GM23248 (cell line): ENCODE measurements around the gene RORB. TPM values are rescaled to one million over a fixed set of nuclear protein-coding genes. Genes with fewer than 3 reads are reported as not detected.

Source experiments
- DNase-seq: peaks from one replicate; pipeline ENCODE4 v3.0.0-alpha.2; 2015
- H2AFZ ChIP-seq: fragments of 200-600 bp; sonication (generic); 2 replicates; pipeline ENCODE4 v1.6.1; 2016; ENCODE audit warnings: antibody characterized with exemption
- H3F3A ChIP-seq: fragments of 200-600 bp; sonication (generic); 2 replicates; pipeline ENCODE4 v1.6.1; 2016; ENCODE audit warnings: mild to moderate bottlenecking, antibody characterized with exemption, mixed run types; ENCODE audit not compliant: insufficient read depth
- H3K27ac ChIP-seq: fragments of 200-600 bp; sonication (generic); 2 replicates; pipeline ENCODE4 v1.5.1; 2016; ENCODE audit warnings: mild to moderate bottlenecking
- H3K27me3 ChIP-seq: fragments of 200-600 bp; sonication (generic); replicated peaks from 2 replicates; pipeline ENCODE4 v1.6.1; 2016; ENCODE audit warnings: mild to moderate bottlenecking; ENCODE audit not compliant: insufficient read depth
- H3K36me3 ChIP-seq: fragments of 200-600 bp; sonication (generic); 2 replicates; pipeline ENCODE4 v1.6.1; 2016; ENCODE audit warnings: low read depth, mild to moderate bottlenecking
- H3K4me1 ChIP-seq: fragments of 200-600 bp; sonication (generic); 2 replicates; pipeline ENCODE4 v1.6.1; 2016; ENCODE audit warnings: mild to moderate bottlenecking; ENCODE audit not compliant: insufficient read depth
- H3K4me2 ChIP-seq: fragments of 200-600 bp; sonication (generic); one replicate; pipeline ENCODE4 v1.6.1; 2016; ENCODE audit warnings: mild to moderate bottlenecking; ENCODE audit not compliant: unreplicated experiment
- H3K4me3 ChIP-seq: fragments of 200-600 bp; sonication (generic); 2 replicates; pipeline ENCODE4 v1.5.1; 2016; ENCODE audit warnings: mild to moderate bottlenecking
- H3K79me2 ChIP-seq: fragments of 200-600 bp; sonication (generic); 2 replicates; pipeline ENCODE4 v1.6.1; 2016; ENCODE audit warnings: mild to moderate bottlenecking; ENCODE audit not compliant: insufficient read depth
- H3K9ac ChIP-seq: fragments of 200-600 bp; sonication (generic); 2 replicates; pipeline ENCODE4 v1.6.1; 2016; ENCODE audit warnings: mild to moderate bottlenecking
- H3K9me2 ChIP-seq: fragments of 200-600 bp; sonication (generic); 2 replicates; pipeline ENCODE4 v1.6.1; 2016; ENCODE audit warnings: mixed run types, mild to moderate bottlenecking, moderate library complexity; ENCODE audit not compliant: insufficient read depth
- H3K9me3 ChIP-seq: fragments of 200-600 bp; sonication (generic); one replicate; pipeline ENCODE4 v1.6.1; 2017; ENCODE audit warnings: low read depth
- H4K20me1 ChIP-seq: fragments of 200-600 bp; sonication (generic); 2 replicates; pipeline ENCODE4 v1.6.0; 2016; ENCODE audit not compliant: insufficient read depth
- EZH2 ChIP-seq: fragments of 200-600 bp; sonication (generic); IDR thresholded peaks from 2 replicates; pipeline ENCODE4 v1.6.1; 2018; ENCODE audit warnings: antibody characterized with exemption, mild to moderate bottlenecking; ENCODE audit not compliant: insufficient read depth, poor library complexity, severe bottlenecking
- EZH2phosphoT487 ChIP-seq: fragments of 200-600 bp; sonication (generic); IDR thresholded peaks from 2 replicates; pipeline ENCODE4 v1.6.1; 2018; ENCODE audit warnings: antibody characterized with exemption, moderate library complexity, mild to moderate bottlenecking, low read depth; ENCODE audit not compliant: insufficient read depth
- WGBS, 2 experiments: methylation state at CpG; one replicate each; pipeline ENCODE4 v1.1.6; 2015 to 2017; ENCODE audit warnings: low lambda C conversion rate in 2 of 2, low coverage in 1 of 2; ENCODE audit errors: missing lambda C conversion rate in 2 of 2; 5-methylcytosine and 5-hydroxymethylcytosine counted together
- in situ Hi-C: fragments of 300-500 bp; cut with MboI; formaldehyde crosslinking; loops from 2 replicates; pipeline ENCODE4 v1.15.0; 2020
- polyA plus RNA-seq: library from polyadenylated mRNA; unstranded; fragments of >200 nt; fragmentation: Nextera tagmentation; extraction: Ambion mirVana; gene quantifications from 2 replicates; pipeline ENCODE4 v1.2.1, GENCODE V29; 2016
- total RNA-seq: library from RNA; depleted of rRNA; stranded (reverse); fragments of >200 nt; shearing (Covaris generic); gene quantifications from 2 replicates; pipeline ENCODE4 v1.2.3, GENCODE V29; 2014

The RORB gene
- total and polyA plus RNA-seq, 2 experiments from 2014 or later: not detected

GRCh38 chr9:74503219-74503618 lies 6.1 kb downstream of the RORB start:
- no peak for DNase-seq
- no peak overlapping the region for H3K4me3 ChIP-seq
- H3K9ac ChIP-seq: no peak overlapping the region
- no peak for TF ChIP-seq EZH2
- no peak for TF ChIP-seq EZH2phosphoT487
- H3K36me3 ChIP-seq: no peaks in the 10 kb centered on the region
- H2AFZ ChIP-seq: no peak overlapping the region
- no peaks in the 10 kb centered on the region for H3K79me2 ChIP-seq
- H3K4me1 ChIP-seq: no peaks in the 10 kb centered on the region
- H3K27me3 ChIP-seq: peaks cover 32% of the 10 kb centered on the region
- H3K27ac ChIP-seq: no peak overlapping the region
- no peak overlapping the region for H3K4me2 ChIP-seq
- in situ Hi-C loops: no loop called here
- 85% methylated on average over 4 of the region's 4 CpGs for WGBS, 2 experiments
- H3K9me3 ChIP-seq: no peaks in the 10 kb centered on the region
- H4K20me1 ChIP-seq: no peaks in the 10 kb centered on the region
- H3F3A ChIP-seq: no peaks in the 10 kb centered on the region
- no peaks in the 10 kb centered on the region for H3K9me2 ChIP-seq

DNA sequence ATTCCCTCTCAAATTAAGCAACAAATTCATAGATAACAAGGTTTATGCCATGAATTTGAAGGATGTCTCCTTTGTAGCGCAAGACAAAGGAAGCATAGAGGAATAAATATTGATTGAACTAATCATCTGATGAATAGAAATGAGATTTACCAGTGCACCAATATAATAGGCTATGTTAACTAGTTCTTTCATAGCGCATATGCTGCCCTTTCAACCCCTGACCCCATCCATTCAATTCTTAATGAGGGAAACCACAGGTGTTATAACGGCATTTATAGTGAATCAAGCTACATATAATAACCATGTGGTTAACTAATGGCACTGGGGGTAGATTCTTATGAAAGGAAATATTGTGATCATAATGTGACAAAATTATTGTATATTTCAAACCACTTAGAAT lies 6.5 kb downstream of the RORB start:
- H3K9me3 ChIP-seq: no peaks in the 10 kb centered on the region
- in situ Hi-C loops: no loop called here
- H3K4me1 ChIP-seq: no peaks in the 10 kb centered on the region
- TF ChIP-seq EZH2: no peak
- no peak for TF ChIP-seq EZH2phosphoT487
- no peak overlapping the region for H3K4me3 ChIP-seq
- H3K9me2 ChIP-seq: no peaks in the 10 kb centered on the region
- no peak overlapping the region for H2AFZ ChIP-seq
- H3K4me2 ChIP-seq: no peak overlapping the region
- no peaks in the 10 kb centered on the region for H3K36me3 ChIP-seq
- no peak overlapping the region for H3K9ac ChIP-seq
- H3K79me2 ChIP-seq: no peaks in the 10 kb centered on the region
- no peaks in the 10 kb centered on the region for H4K20me1 ChIP-seq
- no peaks in the 10 kb centered on the region for H3F3A ChIP-seq
- no peak for DNase-seq
- peaks cover 29% of the 10 kb centered on the region for H3K27me3 ChIP-seq
- H3K27ac ChIP-seq: no peak overlapping the region
- 75 to 90% methylated on average over 3 of the region's 3 CpGs for WGBS, 2 experiments

DNA sequence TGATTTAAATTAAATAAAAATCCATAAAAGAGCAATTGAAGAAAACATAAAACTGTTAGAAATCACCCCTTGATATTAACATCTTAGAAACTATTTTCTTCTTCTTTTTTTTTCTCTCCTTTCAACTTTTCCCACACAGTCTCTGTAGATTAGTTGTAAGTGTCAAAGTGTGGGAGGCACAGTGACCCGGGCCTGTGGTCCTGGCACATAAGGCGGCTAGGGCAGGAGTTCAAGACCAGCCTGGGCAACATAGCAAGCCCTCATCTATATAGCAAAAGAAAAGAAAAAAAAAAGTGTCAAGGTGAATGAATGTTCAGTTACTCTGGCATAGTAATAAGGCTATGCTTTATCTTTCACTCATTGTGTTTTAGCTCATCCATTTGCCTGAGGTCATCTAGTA lies 14.2 kb downstream of the RORB start:
- in situ Hi-C loops: no loop called here
- H2AFZ ChIP-seq: no peak overlapping the region
- H3K79me2 ChIP-seq: no peaks in the 10 kb centered on the region
- no peak overlapping the region for H3K9ac ChIP-seq
- H3K27ac ChIP-seq: no peak overlapping the region
- no peak for TF ChIP-seq EZH2
- TF ChIP-seq EZH2phosphoT487: no peak
- whole genome bisulfite sequencing, 2 experiments: 67 to 73% methylated on average over 2 of the region's 2 CpGs
- H3K27me3 ChIP-seq: no peaks in the 10 kb centered on the region
- no peak overlapping the region for H3K4me3 ChIP-seq
- no peaks in the 10 kb centered on the region for H3K9me3 ChIP-seq
- H3K36me3 ChIP-seq: no peaks in the 10 kb centered on the region
- H3K9me2 ChIP-seq: no peaks in the 10 kb centered on the region
- no peaks in the 10 kb centered on the region for H4K20me1 ChIP-seq
- no peaks in the 10 kb centered on the region for H3F3A ChIP-seq
- no peak overlapping the region for H3K4me2 ChIP-seq
- no peaks in the 10 kb centered on the region for H3K4me1 ChIP-seq
- no peak for DNase-seq

DNA sequence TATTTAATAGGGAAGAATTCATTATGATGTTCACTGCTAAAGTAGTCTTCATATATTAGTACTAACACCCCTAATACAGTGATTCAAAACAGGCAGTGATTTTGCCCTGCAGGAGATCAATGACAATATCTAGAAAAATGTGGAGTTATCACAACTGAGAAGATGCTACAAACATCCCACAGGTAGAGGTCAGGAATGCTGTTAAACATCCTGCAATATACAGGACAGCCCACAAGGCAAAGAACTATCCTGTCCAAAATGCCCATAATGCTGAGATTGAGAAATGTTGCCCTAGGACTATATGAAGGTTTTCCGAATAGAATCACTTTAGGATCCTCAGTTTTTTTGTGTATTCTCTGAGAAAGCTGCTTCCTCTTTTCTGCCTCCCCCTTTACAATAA lies 15.3 kb downstream of the RORB start:
- Histone ChIP-seq H3K4me2 (no peak overlapping the region), H3K79me2 (no peaks in the 10 kb centered on the region), H3F3A (no peaks in the 10 kb centered on the region), H3K9me2 (no peaks in the 10 kb centered on the region), H3K4me3 (no peak overlapping the region), H3K4me1 (no peaks in the 10 kb centered on the region), H3K36me3 (no peaks in the 10 kb centered on the region), H3K9me3 (no peaks in the 10 kb centered on the region), H3K27me3 (no peaks in the 10 kb centered on the region), H4K20me1 (no peaks in the 10 kb centered on the region), H3K9ac (no peak overlapping the region), H2AFZ (no peak overlapping the region), H3K27ac (no peak overlapping the region)
- TF ChIP-seq EZH2phosphoT487 (no peak), EZH2 (no peak)
- in situ Hi-C loops: no loop called here
- DNase-seq: no peak
- WGBS, 2 experiments: 65 to 80% methylated on average over 1 of the region's 1 CpG

DNA sequence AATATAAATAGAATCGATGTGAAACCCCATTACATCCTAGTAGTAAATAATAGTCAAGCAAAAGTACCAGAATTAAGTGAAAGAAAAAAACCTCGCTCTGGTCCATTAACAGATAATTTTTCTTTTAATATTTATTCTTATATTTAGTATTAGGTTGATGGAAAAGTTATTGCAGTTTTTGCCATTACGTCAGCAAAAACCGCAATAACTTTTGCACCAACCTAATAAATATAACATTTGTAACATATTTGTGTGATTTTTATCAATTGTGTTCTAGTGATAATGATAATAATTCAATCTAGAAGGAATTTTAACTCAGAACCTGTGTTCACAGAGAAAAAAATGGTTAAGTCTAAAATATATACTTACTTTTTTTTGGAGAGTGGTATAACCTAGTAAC lies 16.1 kb downstream of the RORB start:
- H3K27ac ChIP-seq: no peak overlapping the region
- no peaks in the 10 kb centered on the region for H4K20me1 ChIP-seq

More for the DNA sequence above, 16.1 kb downstream of the RORB start:
- Histone ChIP-seq H3K9me2 (no peaks in the 10 kb centered on the region), H3K4me1 (no peaks in the 10 kb centered on the region), H3K27me3 (no peaks in the 10 kb centered on the region), H3K36me3 (no peaks in the 10 kb centered on the region), H3K79me2 (no peaks in the 10 kb centered on the region), H3K9me3 (no peaks in the 10 kb centered on the region), H3F3A (no peaks in the 10 kb centered on the region), H3K9ac (no peak overlapping the region), H3K4me3 (no peak overlapping the region), H2AFZ (no peak overlapping the region), H3K4me2 (no peak overlapping the region)
- no peak for TF ChIP-seq EZH2phosphoT487
- TF ChIP-seq EZH2: no peak
- WGBS, 2 experiments: 55 to 57% methylated on average over 4 of the region's 4 CpGs
- in situ Hi-C loops: no loop called here
- DNase-seq: no peak
